ENCODE data around the gene GOLGA6C.

DNA sequence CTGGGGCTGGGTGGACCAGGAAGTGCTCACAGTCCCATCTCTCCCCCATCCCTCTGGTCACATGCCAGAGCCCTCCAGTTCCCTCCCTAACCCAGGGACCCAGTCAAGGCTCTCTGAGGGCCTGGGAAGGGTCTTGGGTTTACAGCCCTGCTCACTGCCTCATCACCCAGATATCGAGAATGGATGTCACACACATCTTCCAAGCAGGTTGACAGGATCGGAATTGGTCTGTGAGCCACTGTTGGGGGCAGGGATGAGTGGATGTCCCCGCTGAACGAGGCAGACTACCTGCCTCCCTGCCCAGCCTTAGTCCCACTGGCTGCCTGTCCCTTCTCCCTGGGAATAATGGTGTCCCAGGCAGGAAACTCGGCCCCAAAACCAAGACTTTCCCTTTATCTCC lies 20.0 kb upstream of the GOLGA6C start:
- TF ChIP-seq, protein P1, sequence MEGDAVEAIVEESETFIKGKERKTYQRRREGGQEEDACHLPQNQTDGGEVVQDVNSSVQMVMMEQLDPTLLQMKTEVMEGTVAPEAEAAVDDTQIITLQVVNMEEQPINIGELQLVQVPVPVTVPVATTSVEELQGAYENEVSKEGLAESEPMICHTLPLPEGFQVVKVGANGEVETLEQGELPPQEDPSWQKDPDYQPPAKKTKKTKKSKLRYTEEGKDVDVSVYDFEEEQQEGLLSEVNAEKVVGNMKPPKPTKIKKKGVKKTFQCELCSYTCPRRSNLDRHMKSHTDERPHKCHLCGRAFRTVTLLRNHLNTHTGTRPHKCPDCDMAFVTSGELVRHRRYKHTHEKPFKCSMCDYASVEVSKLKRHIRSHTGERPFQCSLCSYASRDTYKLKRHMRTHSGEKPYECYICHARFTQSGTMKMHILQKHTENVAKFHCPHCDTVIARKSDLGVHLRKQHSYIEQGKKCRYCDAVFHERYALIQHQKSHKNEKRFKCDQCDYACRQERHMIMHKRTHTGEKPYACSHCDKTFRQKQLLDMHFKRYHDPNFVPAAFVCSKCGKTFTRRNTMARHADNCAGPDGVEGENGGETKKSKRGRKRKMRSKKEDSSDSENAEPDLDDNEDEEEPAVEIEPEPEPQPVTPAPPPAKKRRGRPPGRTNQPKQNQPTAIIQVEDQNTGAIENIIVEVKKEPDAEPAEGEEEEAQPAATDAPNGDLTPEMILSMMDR (optimal IDR thresholded peaks at IDR 0.05 in 1 of 3, IDR thresholded peaks at IDR 0.05 in 1 of 3, conservative IDR thresholded peaks at IDR 0.05 in 1 of 3; ENCODE audit: extremely low read depth in 1 of 3, insufficient read depth in 2 of 3, low read length in 3 of 3): no peak
- no peak for TF ChIP-seq EZH2 (IDR thresholded peaks at IDR 0.05; ENCODE audit: low read length)
